Skin of body (tissue), 3 donors: ENCODE results near the gene PROC. TPM values are rescaled to one million over a fixed set of nuclear protein-coding genes. Genes with fewer than 3 reads are reported as not detected.
A peak's percentile ranks its signal among the peaks of the same experiment; 100 is the strongest.

ENCODE experiments used
- DNase-seq: peaks from one replicate; lab custom pipeline; 2025; lab: John Stamatoyannopoulos, UW
- small RNA-seq: library from RNA; depleted of rRNA; stranded (forward); fragments of <200 nt; gene quantifications from one replicate; pipeline ENCODE3, GENCODE V24; 2014; ENCODE audit warnings: low replicate concordance
- total RNA-seq: library from RNA; depleted of rRNA; stranded (reverse); fragments of >200 nt; gene quantifications from one replicate; pipeline ENCODE4 v1.2.3, GENCODE V29; 2014

The PROC gene
- total RNA-seq, 1 donor from 2014 or later, result 0.39 TPM

- DNase-seq, result no peak
Observed at GRCh38 chr2:127455566-127456493, 37.6 kb downstream of the PROC start.

DNA sequence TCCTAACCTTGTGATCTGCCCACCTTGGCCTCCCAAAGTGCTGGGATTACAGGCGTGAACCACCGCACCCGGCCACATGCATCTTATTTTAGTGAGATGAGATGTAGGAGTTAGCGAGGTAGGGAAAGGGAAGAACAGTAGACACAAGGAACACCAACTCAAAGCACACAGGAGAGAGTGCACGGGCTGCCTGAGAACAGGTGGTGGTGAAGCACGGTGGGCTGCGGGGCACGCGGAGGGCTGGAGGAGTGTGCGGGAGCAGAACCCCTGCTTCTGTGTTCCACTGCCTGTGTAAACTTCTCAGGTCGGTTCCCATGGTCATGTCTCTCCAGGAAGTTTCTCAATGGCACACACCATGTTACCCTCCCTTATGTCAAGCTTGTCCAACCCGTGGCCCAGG is 38.7 kb downstream of the PROC start:
- no peak for DNase-seq

GRCh38 chr2:127462461-127462860 is 44.2 kb downstream of the PROC start:
- DNase-seq, result no peak

DNA sequence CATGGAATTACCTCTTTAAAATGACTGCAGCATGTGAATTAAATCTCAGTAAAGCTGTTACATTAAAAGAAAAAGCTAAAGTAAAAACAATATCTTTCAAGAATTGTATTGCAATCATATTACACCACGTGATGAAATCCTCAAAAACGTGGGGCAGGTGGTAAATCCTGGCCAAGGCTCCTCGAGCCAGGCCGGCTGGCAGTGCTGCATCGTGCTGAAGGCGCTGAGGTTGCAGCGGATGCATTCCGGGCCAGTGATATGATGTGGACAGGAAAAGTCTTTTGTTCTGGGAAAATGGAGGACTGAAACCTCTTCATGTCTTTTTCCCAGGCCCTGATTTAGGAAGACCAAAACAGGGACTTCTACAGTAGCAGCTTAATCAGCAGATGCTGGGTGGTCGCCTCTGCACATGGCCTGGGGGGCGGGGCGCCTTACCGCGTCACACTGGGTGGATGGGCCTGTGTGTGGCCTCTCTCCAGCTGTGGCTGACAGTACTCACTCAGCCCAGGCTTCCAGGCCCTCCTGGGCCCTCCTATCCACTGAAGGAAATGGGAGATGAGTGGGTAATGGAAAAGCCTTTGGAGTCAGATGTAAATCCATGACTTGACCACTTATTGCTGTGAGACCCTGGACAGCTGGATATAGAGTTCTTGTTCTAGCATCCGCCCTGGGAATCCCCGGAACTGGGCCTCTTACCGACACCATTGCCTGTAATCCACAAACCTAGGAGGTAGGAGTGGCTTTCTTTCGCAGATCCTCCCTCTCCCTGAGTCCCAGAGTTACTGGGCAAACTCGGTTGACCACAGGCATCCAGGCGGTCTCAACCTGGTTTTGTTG is 45.1 kb downstream of the PROC start:
- DNase-seq, result peak; percentile 23

DNA sequence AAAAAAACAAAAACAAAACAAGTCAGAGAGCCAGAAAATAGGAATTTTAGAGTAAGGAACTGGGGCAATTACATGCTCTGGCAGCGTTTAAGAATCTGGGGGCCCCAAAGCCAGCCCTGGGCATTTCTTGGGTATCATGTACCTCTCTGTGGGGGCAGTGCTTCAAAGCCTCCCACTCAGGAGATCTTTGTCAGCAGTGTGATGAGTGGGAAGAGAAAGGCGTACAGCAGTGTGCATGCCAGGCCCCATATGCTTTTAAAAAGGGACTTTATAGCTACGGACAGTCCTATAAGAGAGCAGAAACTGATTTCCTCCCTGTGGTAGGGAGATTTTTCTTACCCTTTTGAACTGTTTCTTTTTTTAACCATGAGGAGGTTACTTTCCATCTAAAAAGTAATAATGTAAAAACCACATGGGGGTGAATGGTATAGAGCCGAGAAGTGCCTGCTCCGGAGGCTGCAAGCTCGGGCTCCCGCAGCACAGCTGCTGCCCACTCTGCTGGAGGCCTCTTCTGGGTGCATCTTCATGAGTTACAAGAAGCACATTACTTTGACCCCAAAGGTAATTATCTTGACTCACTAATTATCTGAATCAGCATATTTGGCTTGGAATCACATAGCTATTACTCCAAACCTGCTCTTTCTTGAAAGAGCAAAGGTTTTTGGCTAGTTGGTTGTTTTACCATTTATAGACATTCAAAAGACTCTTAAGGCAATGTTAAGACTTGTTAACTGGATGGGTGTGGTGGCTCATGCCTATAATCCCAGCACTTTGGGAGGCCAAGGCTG is 46.4 kb downstream of the PROC start:
- no peak for DNase-seq

- no peak for DNase-seq
Observed at GRCh38 chr2:127465258-127465657, 47.0 kb downstream of the PROC start.

- no peak for DNase-seq
Observed at GRCh38 chr2:127469051-127469450, 50.8 kb downstream of the PROC start.

DNA sequence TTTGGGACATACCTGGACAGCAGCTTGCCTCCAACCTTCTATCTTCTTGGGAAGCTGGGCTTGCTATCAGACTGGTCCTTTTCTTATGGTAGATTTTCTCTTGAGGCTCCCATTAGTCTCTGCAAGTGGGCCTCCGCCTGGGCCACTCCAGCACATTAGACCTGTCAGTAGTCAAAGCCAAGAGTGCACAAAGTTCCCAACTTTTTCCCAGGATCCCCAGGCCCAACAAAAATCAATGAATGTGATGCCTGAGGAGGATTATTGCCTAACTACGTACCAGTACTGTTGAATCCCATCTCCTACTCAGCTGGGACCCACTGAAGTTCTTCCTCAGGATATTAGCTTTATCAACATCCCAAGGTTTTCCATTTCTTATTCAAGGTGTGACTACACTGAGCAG is 51.7 kb downstream of the PROC start:
- no peak for DNase-seq

- no peak for DNase-seq
Observed at GRCh38 chr2:127471286-127471988, 53.2 kb downstream of the PROC start.

GRCh38 chr2:127472268-127472667 is 54.0 kb downstream of the PROC start:
- DNase-seq, result no peak

DNA sequence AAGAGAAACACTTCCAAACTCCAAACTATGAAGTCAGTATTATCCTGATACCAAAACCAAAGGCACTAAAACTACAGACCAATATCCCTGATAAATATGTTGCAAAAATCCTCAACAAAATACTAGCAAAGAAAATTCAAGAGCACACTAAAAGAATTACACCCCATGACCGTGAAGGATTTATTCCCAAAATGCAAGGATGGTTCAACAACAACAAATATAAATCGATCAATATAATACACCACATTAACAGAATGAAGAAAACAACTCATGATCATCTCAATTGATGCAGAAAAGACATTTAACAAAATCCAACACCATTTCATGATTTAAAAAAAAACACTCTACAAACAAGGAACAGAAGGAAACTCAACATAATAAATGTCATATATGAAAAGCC is 57.6 kb downstream of the PROC start:
- no peak for DNase-seq

Small RNA genes lying within 50 kb of the gene (small RNA-seq; reads per million reads assigned to genes)
- gene MIR4783, result not detected
- gene RNU4-48P, result not detected

Other genes starting within 250 kb of the PROC start
- 4.3 TPM for gene CYP27C1, start 198.1 kb upstream of the PROC start, total RNA-seq
- gene ERCC3, start 124.3 kb upstream of the PROC start, total RNA-seq, result 30.6 TPM
- 34.9 TPM for gene MAP3K2, start 30.5 kb upstream of the PROC start, total RNA-seq
- 36.2 TPM for gene IWS1, start 108.1 kb downstream of the PROC start, total RNA-seq
- gene MYO7B, start 117.3 kb downstream of the PROC start, total RNA-seq, result 0.49 TPM
- gene GPR17, start 227.7 kb downstream of the PROC start, total RNA-seq, result 0.79 TPM